Activated CD4-positive, CD25-positive, alpha-beta regulatory T cell treated with anti-CD3 and anti-CD28 coated beads, Interleukin-2, amount 50 U/mL, for 16 hours (primary cell): ENCODE results near the gene APOA4.

Experiments
- DNase-seq: peaks from one replicate; pipeline ENCODE4 v3.0.0-alpha.2; 2020; ENCODE audit warnings: low read depth, low spot score

APOA4 gene

DNA sequence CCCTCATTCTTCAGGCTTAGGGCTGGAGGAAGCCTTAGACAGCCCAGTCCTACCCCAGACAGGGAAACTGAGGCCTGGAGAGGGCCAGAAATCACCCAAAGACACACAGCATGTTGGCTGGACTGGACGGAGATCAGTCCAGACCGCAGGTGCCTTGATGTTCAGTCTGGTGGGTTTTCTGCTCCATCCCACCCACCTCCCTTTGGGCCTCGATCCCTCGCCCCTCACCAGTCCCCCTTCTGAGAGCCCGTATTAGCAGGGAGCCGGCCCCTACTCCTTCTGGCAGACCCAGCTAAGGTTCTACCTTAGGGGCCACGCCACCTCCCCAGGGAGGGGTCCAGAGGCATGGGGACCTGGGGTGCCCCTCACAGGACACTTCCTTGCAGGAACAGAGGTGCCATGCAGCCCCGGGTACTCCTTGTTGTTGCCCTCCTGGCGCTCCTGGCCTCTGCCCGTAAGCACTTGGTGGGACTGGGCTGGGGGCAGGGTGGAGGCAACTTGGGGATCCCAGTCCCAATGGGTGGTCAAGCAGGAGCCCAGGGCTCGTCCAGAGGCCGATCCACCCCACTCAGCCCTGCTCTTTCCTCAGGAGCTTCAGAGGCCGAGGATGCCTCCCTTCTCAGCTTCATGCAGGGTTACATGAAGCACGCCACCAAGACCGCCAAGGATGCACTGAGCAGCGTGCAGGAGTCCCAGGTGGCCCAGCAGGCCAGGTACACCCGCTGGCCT is 7.2 kb upstream of the APOA4 start:
- DNase-seq: no peak

- no peak for DNase-seq
Observed at GRCh38 chr11:116829525-116830183, 6.5 kb upstream of the APOA4 start, which contains the start of gene APOC3. TSS of gene APOC3 (plus strand) at chr11:116829907. CDS start at chr11:116830583, 676 bp downstream.

DNA sequence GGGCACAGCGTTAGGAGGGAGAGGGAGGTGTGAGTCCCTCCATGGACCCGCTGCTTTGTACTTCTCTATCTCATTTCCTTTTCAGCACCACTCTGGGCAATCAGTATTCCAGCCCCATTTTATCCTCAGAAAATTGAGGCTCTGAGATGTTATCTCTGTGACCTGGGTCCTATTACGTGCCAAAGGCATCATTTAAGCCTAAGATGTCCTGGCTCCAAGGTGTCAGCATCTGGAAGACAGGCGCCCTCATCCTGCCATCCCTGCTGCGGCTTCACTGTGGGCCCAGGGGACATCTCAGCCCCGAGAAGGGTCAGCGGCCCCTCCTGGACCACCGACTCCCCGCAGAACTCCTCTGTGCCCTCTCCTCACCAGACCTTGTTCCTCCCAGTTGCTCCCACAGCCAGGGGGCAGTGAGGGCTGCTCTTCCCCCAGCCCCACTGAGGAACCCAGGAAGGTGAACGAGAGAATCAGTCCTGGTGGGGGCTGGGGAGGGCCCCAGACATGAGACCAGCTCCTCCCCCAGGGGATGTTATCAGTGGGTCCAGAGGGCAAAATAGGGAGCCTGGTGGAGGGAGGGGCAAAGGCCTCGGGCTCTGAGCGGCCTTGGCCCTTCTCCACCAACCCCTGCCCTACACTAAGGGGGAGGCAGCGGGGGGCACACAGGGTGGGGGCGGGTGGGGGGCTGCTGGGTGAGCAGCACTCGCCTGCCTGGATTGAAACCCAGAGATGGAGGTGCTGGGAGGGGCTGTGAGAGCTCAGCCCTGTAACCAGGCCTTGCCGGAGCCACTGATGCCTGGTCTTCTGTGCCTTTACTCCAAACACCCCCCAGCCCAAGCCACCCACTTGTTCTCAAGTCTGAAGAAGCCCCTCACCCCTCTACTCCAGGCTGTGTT is 5.8 kb upstream of the APOA4 start:
- DNase-seq: no peak

DNA sequence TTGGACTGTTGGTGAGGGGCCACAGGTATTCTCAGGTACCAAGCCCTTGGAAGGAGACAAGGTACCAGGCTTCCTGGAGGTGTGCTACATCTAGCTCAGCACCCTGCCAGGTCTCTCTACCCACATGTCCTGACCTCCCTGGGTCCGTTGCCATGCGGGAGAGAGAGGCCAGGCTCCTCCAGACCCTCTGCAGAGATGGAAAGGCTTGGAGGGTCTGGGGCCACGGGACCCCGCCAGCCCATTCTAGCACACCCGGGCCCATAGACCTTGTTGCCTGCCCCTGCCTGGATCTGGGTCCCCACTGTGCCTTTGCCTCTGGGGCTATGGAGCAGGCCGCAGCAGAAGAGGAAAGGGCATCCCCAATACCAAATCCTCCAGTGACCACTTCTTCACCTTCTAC is 4.4 kb upstream of the APOA4 start:
- DNase-seq: no peak

- no peak for DNase-seq
Observed at GRCh38 chr11:116826751-116827431, 3.8 kb upstream of the APOA4 start.

DNA sequence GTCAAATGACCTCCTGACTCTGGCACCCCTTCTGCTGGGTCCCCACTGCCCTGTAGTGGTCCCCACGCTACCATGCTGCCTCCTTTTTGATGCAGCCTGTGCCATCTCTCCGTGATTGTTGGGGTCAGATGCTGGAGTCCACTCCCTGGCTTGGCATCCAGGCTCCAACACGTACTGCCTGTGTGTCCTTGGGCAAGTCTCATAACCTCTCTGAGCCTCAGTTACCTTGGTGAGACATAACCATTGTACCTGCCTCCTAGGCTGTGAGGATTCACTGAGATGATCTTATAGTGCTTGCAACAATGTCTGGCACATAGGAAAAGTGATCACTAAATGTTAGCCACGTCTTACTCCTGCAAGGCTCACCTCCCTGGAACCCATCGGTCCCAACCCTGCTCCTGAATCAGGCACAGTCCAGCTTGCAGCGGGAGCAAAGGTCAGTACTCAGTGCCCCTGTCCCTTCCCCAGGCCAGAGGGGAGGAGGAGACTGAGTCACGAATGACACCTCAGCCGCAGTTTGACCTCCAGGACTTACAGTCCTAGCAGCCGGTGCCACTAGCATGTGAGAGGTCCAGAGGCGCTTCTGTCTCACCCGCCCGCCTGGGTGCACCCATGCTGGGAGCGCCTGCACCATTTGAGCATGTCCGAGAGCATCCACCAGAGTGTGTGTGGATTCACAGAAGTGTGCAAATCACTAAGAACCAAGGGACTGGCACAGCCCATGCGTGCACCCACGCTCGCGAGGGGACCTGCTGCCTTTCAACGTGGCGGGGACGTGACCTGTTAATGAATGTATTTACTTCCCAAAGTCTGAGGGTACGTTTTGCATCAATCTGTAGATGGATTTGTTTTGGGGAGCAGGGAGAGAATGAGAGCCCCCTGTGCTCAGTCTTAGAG is 3.0 kb upstream of the APOA4 start:
- no peak for DNase-seq

DNA sequence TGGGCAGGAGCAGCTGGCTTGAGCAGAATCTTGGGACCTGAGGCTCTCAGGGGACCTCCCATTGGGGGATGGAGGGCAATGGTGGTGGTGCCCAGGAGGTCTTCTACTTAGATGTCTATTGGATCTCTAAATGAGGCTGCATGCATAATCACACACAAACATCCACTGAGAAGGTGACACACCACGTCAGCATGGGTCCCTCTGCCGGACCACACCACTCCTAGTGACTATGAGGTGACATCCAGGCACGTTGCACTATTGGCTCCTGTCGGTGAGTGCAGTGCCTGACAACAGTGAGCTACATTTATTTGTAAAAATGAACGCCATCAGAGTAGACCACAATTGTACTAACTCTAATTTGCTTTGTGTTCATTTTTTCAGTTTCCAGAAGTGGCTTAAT is 2.3 kb upstream of the APOA4 start:
- no peak for DNase-seq

DNA sequence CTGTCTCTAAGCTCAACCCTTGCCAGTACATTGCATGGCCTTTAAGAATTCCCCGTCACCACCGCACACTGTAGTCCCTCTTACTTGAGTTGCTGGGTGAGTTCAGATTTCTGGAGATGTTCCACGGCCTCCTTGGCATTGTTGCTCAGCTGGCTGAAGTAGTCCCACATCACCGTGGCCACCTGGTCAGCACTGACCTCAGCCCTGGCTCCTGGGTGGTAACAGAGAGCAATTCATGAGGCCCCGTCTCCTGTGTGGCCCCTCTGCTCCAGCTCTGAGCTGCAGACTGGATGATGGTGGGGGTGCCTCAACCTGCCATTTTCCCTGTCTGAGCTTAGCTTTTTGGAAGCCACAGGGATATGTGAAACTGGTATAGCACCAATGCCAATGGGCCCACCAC is 529 bp downstream of the APOA4 start:
- no peak for DNase-seq

DNA sequence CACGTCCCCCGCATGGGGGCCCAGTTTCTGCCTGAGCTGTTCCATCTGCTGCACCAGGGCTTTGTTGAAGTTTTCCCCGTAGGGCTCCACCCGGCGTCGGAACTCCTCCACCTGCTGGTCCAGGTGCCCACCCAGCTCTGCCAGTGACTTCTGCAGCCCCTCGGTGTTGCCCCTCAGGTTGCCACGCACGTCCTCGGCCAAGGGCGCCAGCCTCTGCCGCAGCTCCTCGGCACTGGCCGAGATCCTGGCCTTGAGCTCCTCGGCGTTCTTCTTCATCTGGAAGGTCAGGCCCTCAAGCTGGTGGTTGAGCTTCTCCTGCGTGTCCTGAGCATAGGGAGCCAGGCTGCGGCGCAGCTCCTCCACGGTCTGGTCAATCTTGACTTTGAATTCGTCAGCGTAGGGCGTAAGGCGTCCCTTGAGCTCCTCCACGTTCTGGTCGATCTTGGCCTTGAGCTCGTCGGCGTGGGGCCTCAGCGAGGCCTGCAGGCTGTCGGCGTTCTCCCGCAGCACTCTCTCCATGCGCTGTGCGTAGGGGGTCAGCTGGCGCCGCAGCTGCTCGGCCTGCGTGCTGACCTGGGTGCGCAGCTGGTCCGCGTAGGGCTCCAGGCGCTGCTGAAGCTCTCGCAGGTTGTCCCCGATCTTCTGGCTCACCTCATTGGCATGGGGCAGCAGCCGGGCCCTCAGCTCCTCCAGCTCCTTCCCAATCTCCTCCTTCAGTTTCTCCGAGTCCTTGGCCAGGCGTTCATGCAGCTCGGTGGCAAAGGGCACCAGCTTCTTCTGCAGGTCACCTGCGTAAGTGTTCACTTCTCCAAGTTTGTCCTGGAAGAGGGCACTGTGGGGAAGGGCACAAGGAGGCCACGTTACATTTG is 1.8 kb downstream of the APOA4 start:
- no peak for DNase-seq

- no peak for DNase-seq
Observed at GRCh38 chr11:116819049-116819448, 4.1 kb downstream of the APOA4 start.

GRCh38 chr11:116814502-116814901 is 8.6 kb downstream of the APOA4 start:
- DNase-seq: no peak

- no peak for DNase-seq
Observed at GRCh38 chr11:116813781-116814471, 9.2 kb downstream of the APOA4 start.

- no peak for DNase-seq
Observed at GRCh38 chr11:116813170-116813569, 9.9 kb downstream of the APOA4 start.

DNA sequence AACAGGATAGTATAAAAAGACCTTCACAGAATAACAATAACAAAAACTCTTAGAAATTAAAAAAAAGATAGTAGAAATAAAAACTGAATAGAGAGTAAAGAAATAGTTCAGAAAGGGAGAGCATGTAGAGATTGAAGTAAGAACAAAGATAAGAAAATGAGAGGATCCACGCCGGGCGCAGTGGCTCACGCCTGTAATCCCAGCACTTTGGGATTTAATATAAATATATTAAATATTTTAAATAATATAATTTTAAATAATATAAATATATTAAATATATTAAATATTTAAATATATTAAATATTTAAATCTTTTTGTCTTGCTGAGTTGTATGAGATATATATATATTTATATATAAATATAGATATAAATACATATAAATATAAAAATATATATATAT is 11.0 kb downstream of the APOA4 start:
- no peak for DNase-seq

DNA sequence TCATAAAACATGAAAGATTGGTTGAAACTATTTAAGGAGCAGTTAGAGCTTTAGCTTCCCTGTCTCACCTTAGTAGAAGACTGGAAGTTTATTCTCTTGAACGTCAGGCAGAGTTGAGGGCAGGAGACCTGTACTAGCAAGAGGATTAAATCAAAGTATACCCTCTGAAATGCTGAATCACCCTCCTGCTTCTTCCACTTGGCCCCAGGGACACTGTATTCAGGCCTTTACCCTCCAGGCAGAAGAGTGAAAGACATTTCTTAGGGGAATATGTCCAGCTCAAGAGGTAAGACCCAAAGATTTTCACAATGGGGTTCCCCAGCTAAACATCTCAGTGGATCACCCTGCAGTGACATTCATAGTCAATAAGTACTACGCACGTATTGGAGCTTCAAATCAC is 11.9 kb downstream of the APOA4 start:
- no peak for DNase-seq

- no peak for DNase-seq
Observed at GRCh38 chr11:116808262-116809175, 14.6 kb downstream of the APOA4 start.

- DNase-seq: no peak
Observed at GRCh38 chr11:116807601-116808261, 15.4 kb downstream of the APOA4 start.

- no peak for DNase-seq
Observed at GRCh38 chr11:116804001-116804400, 19.1 kb downstream of the APOA4 start.
